ENCODE measurements around the gene FAM170B.

DNA sequence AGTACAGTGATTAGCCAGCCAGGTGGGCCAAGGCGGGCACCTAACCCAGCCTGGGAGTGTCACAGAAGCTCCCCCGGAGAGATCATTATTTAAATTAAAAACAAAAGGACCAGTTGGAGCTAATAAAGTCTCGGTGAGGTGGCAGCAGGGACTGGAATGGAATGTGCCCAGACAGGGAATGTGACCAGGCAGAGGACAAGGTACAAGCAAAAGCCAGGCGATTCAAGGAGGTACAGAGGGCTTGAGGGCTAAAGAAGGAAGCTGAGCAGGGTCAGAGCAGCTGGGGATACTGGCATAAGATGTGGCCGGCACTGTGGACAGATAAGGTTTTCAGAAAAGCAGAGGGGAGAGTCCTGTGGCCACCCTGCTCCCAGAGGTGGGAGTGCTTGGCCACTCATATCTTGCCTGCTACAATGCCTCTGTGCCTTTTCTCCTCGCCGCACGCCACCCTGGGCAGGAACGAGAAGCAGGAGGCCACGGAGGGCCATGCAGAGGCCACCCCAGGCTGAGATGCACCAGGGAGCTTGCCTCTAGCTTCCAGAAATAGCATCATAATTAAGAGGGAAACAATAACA is 41.2 kb upstream of the FAM170B start:
- TF ChIP-seq POLR2AphosphoS5 (IDR thresholded peaks at IDR 0.05; ENCODE audit: low read depth, low read length) (no peak), POLR2A (IDR thresholded peaks at IDR 0.05; ENCODE audit: low read depth, low read length) (no peak)

Data from GM12892 (cell line).